PC-9 (cell line): ENCODE results near the gene TANC1. TPM values are rescaled to one million over a fixed set of nuclear protein-coding genes. Genes with fewer than 3 reads are reported as not detected.

Source experiments
- BruUV-seq: library from RNA; stranded (reverse); fragments of 400-500 nt; replicated peaks from 2 replicates; lab custom pipeline; 2021; lab: Mats Ljungman, UMichigan
- CTCF ChIA-PET: fragments of 300-600 bp; sonication (Branson Sonifier 250); formaldehyde crosslinking; loops from one replicate; lab custom pipeline; 2022; ENCODE audit warnings: antibody characterized with exemption; lab: Charles Lee
- POLR2A ChIA-PET: fragments of 300-600 bp; sonication (Branson Sonifier 250); formaldehyde crosslinking; loops from one replicate; lab custom pipeline; 2022; ENCODE audit warnings: antibody characterized with exemption; ENCODE audit not compliant: unreplicated experiment; lab: Charles Lee
- DNase-seq, 2 experiments: peaks; one replicate each; pipeline versions ENCODE4 v3.0.0 to v3.0.0-alpha.2; 2015 to 2022; ENCODE audit warnings: mixed read lengths in 1 of 2
- H2AFZ ChIP-seq: fragments of 200-600 bp; sonication (generic); 2 replicates; pipeline ENCODE4 v1.8.1; 2017; ENCODE audit warnings: antibody characterized with exemption
- H3F3A ChIP-seq: fragments of 200-600 bp; sonication (generic); 2 replicates; pipeline ENCODE4 v1.8.1; 2017; ENCODE audit warnings: antibody characterized with exemption, mild to moderate bottlenecking, low read depth; ENCODE audit not compliant: insufficient read depth
- H3K27ac ChIP-seq: fragments of 200-600 bp; sonication (generic); 2 replicates; pipeline ENCODE4 v1.6.1; 2016; ENCODE audit warnings: mixed run types
- H3K27me3 ChIP-seq: fragments of 200-600 bp; sonication (generic); 2 replicates; pipeline ENCODE4 v1.6.1; 2016; ENCODE audit warnings: low read depth, mixed run types; ENCODE audit not compliant: insufficient read depth
- H3K36me3 ChIP-seq: fragments of 200-600 bp; sonication (generic); 2 replicates; pipeline ENCODE4 v1.6.1; 2016; ENCODE audit warnings: low read depth, mixed run types
- H3K4me1 ChIP-seq: fragments of 200-600 bp; sonication (generic); replicated peaks from 2 replicates; pipeline ENCODE4 v1.6.1; 2016; ENCODE audit warnings: mixed run types; ENCODE audit not compliant: insufficient read depth
- H3K4me2 ChIP-seq: fragments of 200-600 bp; sonication (generic); 2 replicates; pipeline ENCODE4 v1.6.1; 2017; ENCODE audit warnings: mixed run types
- H3K4me3 ChIP-seq: fragments of 200-600 bp; sonication (generic); 2 replicates; pipeline ENCODE4 v1.6.1; 2016; ENCODE audit warnings: mixed run types
- H3K79me2 ChIP-seq: fragments of 200-600 bp; sonication (generic); 2 replicates; pipeline ENCODE4 v1.6.1; 2017; ENCODE audit warnings: low read depth, mixed run types
- H3K9me2 ChIP-seq: fragments of 200-600 bp; sonication (generic); 2 replicates; pipeline ENCODE4 v1.8.1; 2017; ENCODE audit warnings: mild to moderate bottlenecking; ENCODE audit not compliant: insufficient read depth
- H3K9me3 ChIP-seq: fragments of 200-600 bp; sonication (generic); 2 replicates; pipeline ENCODE4 v1.8.1; 2016; ENCODE audit warnings: low read depth; ENCODE audit not compliant: insufficient read depth
- H4K20me1 ChIP-seq: fragments of 200-600 bp; sonication (generic); 2 replicates; pipeline ENCODE4 v1.8.1; 2017; ENCODE audit not compliant: insufficient read depth
- CTCF ChIP-seq: fragments of 200-600 bp; sonication (generic); conservative IDR thresholded peaks from 2 replicates; pipeline ENCODE4 v1.6.1; 2017; ENCODE audit warnings: mixed run types, antibody characterized with exemption, mild to moderate bottlenecking, moderate library complexity
- EZH2 ChIP-seq: fragments of 200-600 bp; sonication (generic); IDR thresholded peaks from 2 replicates; pipeline ENCODE4 v1.8.0; 2017; ENCODE audit warnings: antibody characterized with exemption, low read depth
- intact Hi-C: fragments of 100-400 bp; cut with micrococcal nuclease; formaldehyde crosslinking; loops from one replicate; pipeline ENCODE4 v1.10.0; 2022; ENCODE audit not compliant: unreplicated experiment
- total RNA-seq: library from RNA; stranded (reverse); gene quantifications from 2 replicates; pipeline ENCODE4 v1.2.3, GENCODE V29; 2021

The TANC1 gene
- total RNA-seq, 1 experiment from 2014 or later = 26.0 TPM

GRCh38 chr2:159064446-159065301 is 96.2 kb downstream of the TANC1 start:
- intact Hi-C loops = no loop called here
- peaks cover 3% of the 10 kb centered on the region; the same call in 1 of the 2 replicates for H3F3A ChIP-seq
- no peaks in the 10 kb centered on the region for H3K27me3 ChIP-seq
- ChIA-PET POLR2A (interaction anchor here (0.6 to 0.7 kb wide), 3 partner anchors 19 to 142 kb away, joined by 3 to 9 read pairs (median 7); no protein-coding TSS in a partner anchor), CTCF (no interaction called here)
- DNase-seq = peak in 1 of 2 experiments; percentile 49
- no TSS peak for BruUV-seq
- no peak overlapping the region for H2AFZ ChIP-seq
- H3K9me2 ChIP-seq = no peaks in the 10 kb centered on the region
- peak overlapping the region; percentile 34 for H3K4me2 ChIP-seq
- H4K20me1 ChIP-seq = no peaks in the 10 kb centered on the region
- TF ChIP-seq CTCF (no peak), EZH2 (no peak)
- peak overlapping the region; percentile 54 for H3K27ac ChIP-seq
- no peaks in the 10 kb centered on the region for H3K36me3 ChIP-seq
- no peaks in the 10 kb centered on the region for H3K9me3 ChIP-seq
- peaks cover 7% of the 10 kb centered on the region; the same call in 1 of the 2 replicates for H3K79me2 ChIP-seq
- peaks cover 33% of the 10 kb centered on the region for H3K4me1 ChIP-seq
- no peak overlapping the region for H3K4me3 ChIP-seq

- Histone ChIP-seq H3K9me3 (no peaks in the 10 kb centered on the region), H3K4me1 (peaks cover 33% of the 10 kb centered on the region), H3K79me2 (peaks cover 7% of the 10 kb centered on the region; the same call in 1 of the 2 replicates), H3K36me3 (no peaks in the 10 kb centered on the region; the same call in 1 of the 2 replicates), H3F3A (peaks cover 3% of the 10 kb centered on the region; the same call in 1 of the 2 replicates), H2AFZ (no peak overlapping the region), H3K4me2 (no peak overlapping the region), H3K27ac (peak overlapping the region; percentile 54), H4K20me1 (no peaks in the 10 kb centered on the region), H3K4me3 (no peak overlapping the region), H3K9me2 (no peaks in the 10 kb centered on the region), H3K27me3 (no peaks in the 10 kb centered on the region)
- no TSS peak for BruUV-seq
- intact Hi-C loops = no loop called here
- ChIA-PET POLR2A (interaction anchor here (0.6 to 0.7 kb wide), 3 partner anchors 18 to 143 kb away, joined by 3 to 9 read pairs (median 7); no protein-coding TSS in a partner anchor), CTCF (no interaction called here)
- TF ChIP-seq CTCF (no peak), EZH2 (no peak)
- DNase-seq = peak in 1 of 2 experiments; percentile 45
Observed at GRCh38 chr2:159065313-159065712, 96.9 kb downstream of the TANC1 start.

- BruUV-seq = no TSS peak
- H2AFZ ChIP-seq = no peak overlapping the region
- no peaks in the 10 kb centered on the region for H4K20me1 ChIP-seq
- intact Hi-C loops = no loop called here
- H3K27me3 ChIP-seq = no peaks in the 10 kb centered on the region
- DNase-seq = no peak
- H3F3A ChIP-seq = peaks cover 3% of the 10 kb centered on the region; the same call in 1 of the 2 replicates
- ChIA-PET POLR2A (no interaction called here), CTCF (no interaction called here)
- peak overlapping the region; percentile 54; the same call in 1 of the 2 replicates for H3K27ac ChIP-seq
- no peak for TF ChIP-seq EZH2
- TF ChIP-seq CTCF = no peak
- H3K4me2 ChIP-seq = no peak overlapping the region
- no peaks in the 10 kb centered on the region; the same call in 1 of the 2 replicates for H3K36me3 ChIP-seq
- peaks cover 33% of the 10 kb centered on the region for H3K4me1 ChIP-seq
- H3K9me2 ChIP-seq = no peaks in the 10 kb centered on the region
- H3K79me2 ChIP-seq = peaks cover 7% of the 10 kb centered on the region; the same call in 1 of the 2 replicates
- H3K4me3 ChIP-seq = no peak overlapping the region
- H3K9me3 ChIP-seq = no peaks in the 10 kb centered on the region
Observed at GRCh38 chr2:159065891-159066290, 97.5 kb downstream of the TANC1 start.
